Mesodermal cell (in vitro differentiated cells): ENCODE data around the gene OASL.

Experiments
- H3K27ac ChIP-seq: 2 replicates; pipeline ENCODE4 v1.7.0; 2013; ENCODE audit warnings: mild to moderate bottlenecking, low read depth, low read length, moderate library complexity; ENCODE audit not compliant: severe bottlenecking
- H3K36me3 ChIP-seq: 2 replicates; pipeline ENCODE4 v1.7.1; 2013; ENCODE audit warnings: mild to moderate bottlenecking, low read length, moderate library complexity; ENCODE audit not compliant: control insufficient read depth, insufficient read depth
- H3K4me1 ChIP-seq: one replicate; pipeline ENCODE4 v1.7.1; 2013; ENCODE audit warnings: mild to moderate bottlenecking, low read length; ENCODE audit not compliant: insufficient read depth, control insufficient read depth, poor library complexity, severe bottlenecking
- H3K4me3 ChIP-seq: 2 replicates; pipeline ENCODE4 v1.7.0; 2013; ENCODE audit warnings: low read length, control low read depth, mild to moderate bottlenecking; ENCODE audit not compliant: insufficient read depth, poor library complexity, severe bottlenecking; ENCODE audit errors: extremely low read depth
- H3K9me3 ChIP-seq: 2 replicates; pipeline ENCODE4 v1.7.1; 2013; ENCODE audit warnings: mild to moderate bottlenecking, low read length, moderate library complexity; ENCODE audit not compliant: control insufficient read depth
- WGBS, 2 experiments: methylation state at CpG; one replicate each; pipeline ENCODE4 v1.1.5; 2013; ENCODE audit warnings: missing lambda C conversion rate in 2 of 2; ENCODE audit not compliant: insufficient coverage in 2 of 2; 5-methylcytosine and 5-hydroxymethylcytosine counted together

OASL gene

GRCh38 chr12:120999191-121000120 is 39.6 kb downstream of the OASL start:
- Histone ChIP-seq H3K4me1 (no peaks in the 10 kb centered on the region), H3K36me3 (peaks cover 27% of the 10 kb centered on the region), H3K9me3 (no peaks in the 10 kb centered on the region), H3K4me3 (no peak overlapping the region), H3K27ac (no peak overlapping the region)
- 81 to 84% methylated on average over 14 to 18 of the region's 23 CpGs for WGBS, 2 experiments

GRCh38 chr12:120998435-120998834 is 40.6 kb downstream of the OASL start:
- peaks cover 17% of the 10 kb centered on the region for H3K36me3 ChIP-seq
- H3K4me3 ChIP-seq: no peak overlapping the region
- 71 to 94% methylated on average over 2 to 3 of the region's 3 CpGs for WGBS, 2 experiments
- H3K27ac ChIP-seq: no peak overlapping the region
- H3K9me3 ChIP-seq: no peaks in the 10 kb centered on the region
- no peaks in the 10 kb centered on the region for H3K4me1 ChIP-seq

- no peak overlapping the region for H3K4me3 ChIP-seq
- no peak overlapping the region for H3K27ac ChIP-seq
- no peaks in the 10 kb centered on the region for H3K4me1 ChIP-seq
- H3K9me3 ChIP-seq: no peaks in the 10 kb centered on the region
- WGBS, 2 experiments: 82 to 87% methylated on average over 6 to 8 of the region's 9 CpGs
- H3K36me3 ChIP-seq: peaks cover 8% of the 10 kb centered on the region
Measured at GRCh38 chr12:120997448-120997847, 41.6 kb downstream of the OASL start.

GRCh38 chr12:120996133-120996746 is 42.8 kb downstream of the OASL start:
- H3K9me3 ChIP-seq: no peaks in the 10 kb centered on the region
- WGBS, 2 experiments: 95 to 99% methylated on average over 4 to 7 of the region's 11 CpGs
- no peaks in the 10 kb centered on the region for H3K36me3 ChIP-seq
- H3K27ac ChIP-seq: no peak overlapping the region
- no peak overlapping the region for H3K4me3 ChIP-seq
- no peaks in the 10 kb centered on the region for H3K4me1 ChIP-seq

- H3K27ac ChIP-seq: no peak overlapping the region
- 89 to 93% methylated on average over 2 of the region's 2 CpGs for WGBS, 2 experiments
- no peaks in the 10 kb centered on the region for H3K9me3 ChIP-seq
- H3K4me3 ChIP-seq: no peak overlapping the region
- H3K36me3 ChIP-seq: no peaks in the 10 kb centered on the region
- no peaks in the 10 kb centered on the region for H3K4me1 ChIP-seq
Measured at GRCh38 chr12:120994589-120995337, 44.3 kb downstream of the OASL start.

GRCh38 chr12:120994059-120994458 is 45.0 kb downstream of the OASL start:
- no peaks in the 10 kb centered on the region for H3K9me3 ChIP-seq
- no peaks in the 10 kb centered on the region for H3K4me1 ChIP-seq
- no peak overlapping the region for H3K4me3 ChIP-seq
- WGBS, 2 experiments: 94 to 95% methylated on average over 6 to 13 of the region's 15 CpGs
- no peaks in the 10 kb centered on the region for H3K36me3 ChIP-seq
- no peak overlapping the region for H3K27ac ChIP-seq

- Histone ChIP-seq H3K9me3 (no peaks in the 10 kb centered on the region), H3K27ac (no peak overlapping the region), H3K36me3 (no peaks in the 10 kb centered on the region), H3K4me1 (no peaks in the 10 kb centered on the region), H3K4me3 (no peak overlapping the region)
- 81 to 87% methylated on average over 6 to 11 of the region's 11 CpGs for WGBS, 2 experiments
Measured at GRCh38 chr12:120993496-120993895, 45.5 kb downstream of the OASL start.

GRCh38 chr12:120992989-120993388 is 46.1 kb downstream of the OASL start:
- no peak overlapping the region for H3K4me3 ChIP-seq
- WGBS, 2 experiments: 71 to 89% methylated on average over 1 of the region's 1 CpG
- no peaks in the 10 kb centered on the region for H3K4me1 ChIP-seq
- no peaks in the 10 kb centered on the region for H3K9me3 ChIP-seq
- H3K27ac ChIP-seq: no peak overlapping the region
- no peaks in the 10 kb centered on the region for H3K36me3 ChIP-seq

- Histone ChIP-seq H3K36me3 (no peaks in the 10 kb centered on the region), H3K9me3 (no peaks in the 10 kb centered on the region), H3K4me3 (no peak overlapping the region), H3K27ac (no peak overlapping the region), H3K4me1 (no peaks in the 10 kb centered on the region)
Measured at GRCh38 chr12:120991965-120992364, 47.1 kb downstream of the OASL start.

- H3K9me3 ChIP-seq: no peaks in the 10 kb centered on the region
- H3K4me1 ChIP-seq: no peaks in the 10 kb centered on the region
- H3K36me3 ChIP-seq: no peaks in the 10 kb centered on the region
- 69 to 78% methylated on average over 1 to 2 of the region's 2 CpGs for WGBS, 2 experiments
- no peak overlapping the region for H3K27ac ChIP-seq
- no peak overlapping the region for H3K4me3 ChIP-seq
Measured at GRCh38 chr12:120990487-120991055, 48.5 kb downstream of the OASL start.
